Mesendoderm (in vitro differentiated cells): ENCODE measurements around the gene GLG1.
A peak's percentile ranks its signal among the peaks of the same experiment; 100 is the strongest.
"Not testable (repeated sequence)": the region's sequence is repeated elsewhere in the genome, so short reads cannot be mapped to it uniquely, and the experiment has no call there.

Experiments
- DNase-seq: peaks from one replicate; pipeline ENCODE4 v3.0.0; 2013
- H2AK5ac ChIP-seq: 2 replicates; pipeline ENCODE4 v1.6.1; 2013; ENCODE audit warnings: low read length, inconsistent platforms
- H2BK120ac ChIP-seq: 2 replicates; pipeline ENCODE4 v1.6.1; 2013; ENCODE audit warnings: low read depth, mild to moderate bottlenecking, low read length, moderate library complexity, mixed read lengths
- H2BK15ac ChIP-seq: replicated peaks from 2 replicates; pipeline ENCODE4 v1.6.1; 2013; ENCODE audit warnings: low read depth, mild to moderate bottlenecking, moderate library complexity
- H2BK5ac ChIP-seq: 2 replicates; pipeline ENCODE4 v1.6.1; 2013; ENCODE audit warnings: low read length, inconsistent platforms
- H3K18ac ChIP-seq: 2 replicates; pipeline ENCODE4 v1.6.1; 2013; ENCODE audit warnings: mild to moderate bottlenecking, low read length, mixed read lengths
- H3K23ac ChIP-seq: one replicate; pipeline ENCODE4 v1.6.1; 2013; ENCODE audit warnings: low read length
- H3K27ac ChIP-seq: 2 replicates; pipeline ENCODE4 v1.5.1; 2013; ENCODE audit warnings: low read depth, mild to moderate bottlenecking, inconsistent platforms, low read length, moderate library complexity
- H3K27me3 ChIP-seq: 2 replicates; pipeline ENCODE4 v1.6.1; 2013; ENCODE audit warnings: low read length, control low read depth, mild to moderate bottlenecking, inconsistent platforms; ENCODE audit not compliant: insufficient read depth, poor library complexity
- H3K36me3 ChIP-seq: 2 replicates; pipeline ENCODE4 v1.6.1; 2013; ENCODE audit warnings: low read length, inconsistent platforms; ENCODE audit not compliant: control insufficient read depth, insufficient read depth
- H3K4ac ChIP-seq: one replicate; pipeline ENCODE4 v1.6.1; 2013; ENCODE audit warnings: low read depth, mild to moderate bottlenecking, low read length, moderate library complexity
- H3K4me1 ChIP-seq: 2 replicates; pipeline ENCODE4 v1.6.1; 2013; ENCODE audit warnings: low read depth, low read length, inconsistent platforms; ENCODE audit not compliant: control insufficient read depth
- H3K4me2 ChIP-seq: 2 replicates; pipeline ENCODE4 v1.6.1; 2013; ENCODE audit warnings: low read length
- H3K4me3 ChIP-seq: 2 replicates; pipeline ENCODE4 v1.5.1; 2013; ENCODE audit warnings: mild to moderate bottlenecking, low read length
- H3K56ac ChIP-seq: one replicate; pipeline ENCODE4 v1.6.1; 2013; ENCODE audit warnings: low read length
- H3K79me1 ChIP-seq: 2 replicates; pipeline ENCODE4 v1.6.1; 2013; ENCODE audit warnings: low read length, inconsistent platforms
- H3K79me2 ChIP-seq: 2 replicates; pipeline ENCODE4 v1.6.1; 2013; ENCODE audit warnings: mild to moderate bottlenecking, low read length; ENCODE audit not compliant: control insufficient read depth, insufficient read depth
- H3K9ac ChIP-seq: 2 replicates; pipeline ENCODE4 v1.6.1; 2013; ENCODE audit warnings: low read length, inconsistent platforms
- H4K5ac ChIP-seq: one replicate; pipeline ENCODE4 v1.6.1; 2013; ENCODE audit warnings: low read length
- H4K8ac ChIP-seq: one replicate; pipeline ENCODE4 v1.6.1; 2013; ENCODE audit warnings: low read depth, mild to moderate bottlenecking, control low read depth, low read length, moderate library complexity
- WGBS: extraction: QIAGEN DNeasy Blood & Tissue Kit; methylation state at CpG from one replicate; pipeline ENCODE4 v1.1.7; 2013; ENCODE audit warnings: low lambda C conversion rate, missing lambda C conversion rate; ENCODE audit not compliant: insufficient coverage; ENCODE audit errors: extremely low coverage; 5-methylcytosine and 5-hydroxymethylcytosine counted together

The GLG1 gene

DNA sequence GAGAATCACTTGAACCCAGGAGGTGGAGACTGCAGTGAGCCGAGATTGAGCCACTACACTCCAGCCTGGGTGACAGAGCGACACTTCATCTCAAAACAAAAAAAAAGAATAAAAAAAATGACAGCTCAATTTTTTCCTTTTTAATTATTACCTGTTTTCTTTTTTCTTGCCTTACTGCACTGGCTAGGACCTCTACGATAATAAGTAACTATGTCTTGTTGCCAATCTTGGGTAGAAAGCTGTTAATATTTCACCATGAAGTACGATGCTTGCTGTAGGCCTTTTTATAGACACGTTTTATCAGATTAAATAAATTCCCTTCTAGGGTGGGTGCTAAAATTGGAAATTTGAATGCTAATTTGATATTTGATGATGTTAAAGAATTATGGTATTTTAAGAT lies 82.8 kb downstream of the GLG1 start:
- H3K9ac ChIP-seq, result no peak overlapping the region
- no peak overlapping the region for H2BK120ac ChIP-seq
- no peak overlapping the region for H3K4me2 ChIP-seq
- H2BK5ac ChIP-seq, result no peak overlapping the region
- H3K4ac ChIP-seq, result no peak overlapping the region
- H3K36me3 ChIP-seq, result no peaks in the 10 kb centered on the region
- H3K18ac ChIP-seq, result no peak overlapping the region
- no peak overlapping the region for H3K23ac ChIP-seq
- DNase-seq, result no peak
- H4K5ac ChIP-seq, result no peak overlapping the region
- no peaks in the 10 kb centered on the region for H3K79me1 ChIP-seq
- no peak overlapping the region for H4K8ac ChIP-seq
- H3K27me3 ChIP-seq, result no peaks in the 10 kb centered on the region
- no peak overlapping the region for H3K56ac ChIP-seq
- H3K27ac ChIP-seq, result no peak overlapping the region
- H3K4me1 ChIP-seq, result no peaks in the 10 kb centered on the region
- H3K79me2 ChIP-seq, result no peaks in the 10 kb centered on the region
- H3K4me3 ChIP-seq, result no peak overlapping the region
- WGBS, result no CpG with 5 or more reads among the region's 5 CpGs
- H2BK15ac ChIP-seq, result no peak overlapping the region
- no peak overlapping the region for H2AK5ac ChIP-seq

GRCh38 chr16:74523706-74524105 lies 83.2 kb downstream of the GLG1 start:
- not testable (repeated sequence) for H3K56ac ChIP-seq, H3K36me3 ChIP-seq, H2BK15ac ChIP-seq, H4K8ac ChIP-seq, H3K79me2 ChIP-seq, H3K4ac ChIP-seq, H2BK120ac ChIP-seq, H3K4me1 ChIP-seq, H3K18ac ChIP-seq, H3K9ac ChIP-seq, H3K4me2 ChIP-seq, H2BK5ac ChIP-seq, H3K79me1 ChIP-seq, H3K23ac ChIP-seq, H2AK5ac ChIP-seq, H3K27me3 ChIP-seq, H4K5ac ChIP-seq, H3K4me3 ChIP-seq, H3K27ac ChIP-seq, DNase-seq
- WGBS, result no CpG with 5 or more reads among the region's 3 CpGs

GRCh38 chr16:74522160-74522559 lies 84.8 kb downstream of the GLG1 start:
- no peaks in the 10 kb centered on the region for H3K4me1 ChIP-seq
- DNase-seq, result no peak
- H4K5ac ChIP-seq, result no peak overlapping the region
- no peak overlapping the region for H3K4ac ChIP-seq
- no CpG with 5 or more reads among the region's 6 CpGs for WGBS
- no peaks in the 10 kb centered on the region for H3K79me1 ChIP-seq
- no peaks in the 10 kb centered on the region for H3K79me2 ChIP-seq
- H2BK5ac ChIP-seq, result no peak overlapping the region
- H3K4me3 ChIP-seq, result no peak overlapping the region
- H3K27me3 ChIP-seq, result no peaks in the 10 kb centered on the region
- H2BK120ac ChIP-seq, result no peak overlapping the region
- no peak overlapping the region for H3K23ac ChIP-seq
- no peak overlapping the region for H4K8ac ChIP-seq
- H3K36me3 ChIP-seq, result no peaks in the 10 kb centered on the region
- no peak overlapping the region for H2AK5ac ChIP-seq
- no peak overlapping the region for H3K4me2 ChIP-seq
- H2BK15ac ChIP-seq, result no peak overlapping the region
- H3K27ac ChIP-seq, result no peak overlapping the region
- no peak overlapping the region for H3K9ac ChIP-seq
- H3K18ac ChIP-seq, result no peak overlapping the region
- no peak overlapping the region for H3K56ac ChIP-seq

DNA sequence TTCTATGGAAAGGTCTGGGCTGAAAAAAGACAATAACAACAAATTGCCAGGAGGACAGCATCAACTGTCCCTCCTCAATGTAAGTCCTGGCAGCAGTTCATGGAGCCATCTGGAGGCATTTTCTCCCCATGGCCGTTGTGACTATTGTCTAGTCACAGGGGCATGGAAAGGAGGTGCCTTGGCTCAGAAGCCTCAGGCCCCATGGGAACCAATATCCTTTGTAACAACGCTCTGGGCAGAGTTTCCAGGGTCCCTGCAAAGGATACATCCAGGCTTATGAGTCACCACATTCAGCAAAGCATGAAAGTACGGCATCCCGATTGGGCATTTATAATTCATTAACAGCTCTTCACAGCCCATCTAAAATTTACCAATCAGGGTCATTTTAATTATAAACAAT lies 85.2 kb downstream of the GLG1 start:
- DNase-seq, result peak; percentile 32

DNA sequence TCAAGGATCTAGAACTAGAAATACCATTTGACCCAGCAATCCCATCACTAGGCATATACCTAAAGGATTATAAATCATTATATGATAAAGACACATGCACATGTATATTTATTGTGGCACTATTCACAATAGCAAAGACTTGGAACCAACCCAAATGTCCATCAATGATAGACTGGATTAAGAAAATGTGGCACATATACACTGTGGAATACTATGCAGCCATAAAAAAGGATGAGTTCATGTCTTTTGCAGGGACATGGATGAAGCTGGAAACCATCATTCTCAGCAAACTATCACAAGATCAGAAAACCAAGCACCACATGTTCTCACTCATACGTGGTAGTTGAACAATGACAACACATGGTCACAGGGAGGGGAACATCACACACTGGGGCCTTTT lies 88.0 kb downstream of the GLG1 start:
- not testable (repeated sequence) for H2AK5ac ChIP-seq, H3K56ac ChIP-seq, H3K79me1 ChIP-seq, H3K27ac ChIP-seq, H3K18ac ChIP-seq, H4K5ac ChIP-seq, H3K4me2 ChIP-seq, H3K79me2 ChIP-seq, H4K8ac ChIP-seq, H2BK120ac ChIP-seq, H3K23ac ChIP-seq, H2BK15ac ChIP-seq, H3K4me3 ChIP-seq, H2BK5ac ChIP-seq, H3K36me3 ChIP-seq, H3K27me3 ChIP-seq, H3K4ac ChIP-seq, DNase-seq, H3K4me1 ChIP-seq, H3K9ac ChIP-seq
- WGBS, result no CpG with 5 or more reads among the region's 1 CpG

More for the DNA sequence above, 85.2 kb downstream of the GLG1 start:
- H3K27ac ChIP-seq, result no peak overlapping the region
- H4K8ac ChIP-seq, result no peak overlapping the region
- no peaks in the 10 kb centered on the region for H3K79me1 ChIP-seq
- H2AK5ac ChIP-seq, result no peak overlapping the region
- no peak overlapping the region for H3K23ac ChIP-seq
- H3K27me3 ChIP-seq, result no peaks in the 10 kb centered on the region
- H3K18ac ChIP-seq, result no peak overlapping the region
- no peak overlapping the region for H3K4ac ChIP-seq
- no peak overlapping the region for H4K5ac ChIP-seq
- no peaks in the 10 kb centered on the region for H3K79me2 ChIP-seq
- no peak overlapping the region for H3K4me3 ChIP-seq
- no peak overlapping the region for H3K9ac ChIP-seq
- no peak overlapping the region for H3K56ac ChIP-seq
- WGBS, result no CpG with 5 or more reads among the region's 4 CpGs
- H3K36me3 ChIP-seq, result no peaks in the 10 kb centered on the region
- H2BK120ac ChIP-seq, result no peak overlapping the region
- no peak overlapping the region for H3K4me2 ChIP-seq
- no peaks in the 10 kb centered on the region for H3K4me1 ChIP-seq
- no peak overlapping the region for H2BK5ac ChIP-seq
- H2BK15ac ChIP-seq, result no peak overlapping the region

GRCh38 chr16:74511961-74512360 lies 95.0 kb downstream of the GLG1 start:
- Histone ChIP-seq H3K23ac (no peak overlapping the region), H3K4me1 (no peaks in the 10 kb centered on the region), H3K56ac (no peak overlapping the region), H3K18ac (no peak overlapping the region), H2BK5ac (no peak overlapping the region), H3K9ac (no peak overlapping the region), H2BK120ac (no peak overlapping the region), H4K8ac (no peak overlapping the region), H2AK5ac (no peak overlapping the region), H3K4me3 (no peak overlapping the region), H3K36me3 (no peaks in the 10 kb centered on the region), H3K4ac (no peak overlapping the region), H3K27ac (no peak overlapping the region), H3K4me2 (no peak overlapping the region), H3K79me1 (peaks cover 1% of the 10 kb centered on the region), H3K79me2 (peaks cover 5% of the 10 kb centered on the region), H3K27me3 (no peaks in the 10 kb centered on the region), H2BK15ac (no peak overlapping the region), H4K5ac (no peak overlapping the region)
- WGBS, result no CpG with 5 or more reads among the region's 9 CpGs
- DNase-seq, result no peak
